Umbilical cord (tissue), 2 donors: Measurements from ENCODE around the gene MGAT4A. TPM values are rescaled to one million over a fixed set of nuclear protein-coding genes. Genes with fewer than 3 reads are reported as not detected.

Experiments
- DNase-seq: peaks from one replicate; pipeline ENCODE4 v3.0.0-alpha.2; 2015; ENCODE audit warnings: low spot score
- total RNA-seq: library from RNA; depleted of rRNA; stranded (reverse); fragments of >200 nt; gene quantifications from one replicate; pipeline ENCODE4 v1.2.3, GENCODE V29; 2014; ENCODE audit warnings: low replicate concordance; ENCODE audit not compliant: insufficient read depth

The MGAT4A gene
- 16.4 TPM for total RNA-seq

GRCh38 chr2:98731041-98731893 is at the start of gene MGAT4A:
MGAT4A (minus strand) TSS chr2:98731132; CDS start chr2:98726332, 4,800 bp downstream.
- peak; percentile 53 for DNase-seq

GRCh38 chr2:98778741-98779483 is 48.0 kb upstream of the MGAT4A start:
- DNase-seq, result no peak

- DNase-seq, result no peak
These were observed 47.2 kb upstream of the MGAT4A start for GRCh38 chr2:98778151-98778550.

- DNase-seq, result no peak
These were observed 46.8 kb upstream of the MGAT4A start for GRCh38 chr2:98777710-98778109.

GRCh38 chr2:98777076-98777475 is 46.1 kb upstream of the MGAT4A start:
- DNase-seq, result no peak

GRCh38 chr2:98776136-98776535 is 45.2 kb upstream of the MGAT4A start:
- DNase-seq, result no peak

GRCh38 chr2:98775146-98775986 is 44.4 kb upstream of the MGAT4A start:
- no peak for DNase-seq

GRCh38 chr2:98773907-98774306 is 43.0 kb upstream of the MGAT4A start:
- no peak for DNase-seq

- DNase-seq, result no peak
These were observed 42.2 kb upstream of the MGAT4A start for GRCh38 chr2:98773169-98773568.

GRCh38 chr2:98772536-98772935 is 41.6 kb upstream of the MGAT4A start:
- DNase-seq, result no peak

GRCh38 chr2:98771721-98772524 is 41.0 kb upstream of the MGAT4A start:
- DNase-seq, result no peak

GRCh38 chr2:98771264-98771663 is 40.3 kb upstream of the MGAT4A start:
- no peak for DNase-seq

- DNase-seq, result peak; percentile 49
These were observed 38.9 kb upstream of the MGAT4A start for GRCh38 chr2:98769784-98770183.

- no peak for DNase-seq
These were observed 38.2 kb upstream of the MGAT4A start for GRCh38 chr2:98769114-98769476.

- DNase-seq, result no peak
These were observed 37.6 kb upstream of the MGAT4A start for GRCh38 chr2:98768384-98769113.

GRCh38 chr2:98764499-98764898 is 33.6 kb upstream of the MGAT4A start:
- no peak for DNase-seq

GRCh38 chr2:98763209-98763951 is 32.4 kb upstream of the MGAT4A start:
- DNase-seq, result no peak

- no peak for DNase-seq
These were observed 31.0 kb upstream of the MGAT4A start for GRCh38 chr2:98761909-98762308.

- DNase-seq, result no peak
These were observed 30.4 kb upstream of the MGAT4A start for GRCh38 chr2:98761267-98761781.
